DMS53 (cell line): ENCODE data around the gene KIFAP3.
"Not testable (repeated sequence)": the region's sequence is repeated elsewhere in the genome, so short reads cannot be mapped to it uniquely, and the experiment has no call there.

Experiments
- DNase-seq: peaks from one replicate; lab custom pipeline; 2025; lab: John Stamatoyannopoulos, UW

KIFAP3 gene

DNA sequence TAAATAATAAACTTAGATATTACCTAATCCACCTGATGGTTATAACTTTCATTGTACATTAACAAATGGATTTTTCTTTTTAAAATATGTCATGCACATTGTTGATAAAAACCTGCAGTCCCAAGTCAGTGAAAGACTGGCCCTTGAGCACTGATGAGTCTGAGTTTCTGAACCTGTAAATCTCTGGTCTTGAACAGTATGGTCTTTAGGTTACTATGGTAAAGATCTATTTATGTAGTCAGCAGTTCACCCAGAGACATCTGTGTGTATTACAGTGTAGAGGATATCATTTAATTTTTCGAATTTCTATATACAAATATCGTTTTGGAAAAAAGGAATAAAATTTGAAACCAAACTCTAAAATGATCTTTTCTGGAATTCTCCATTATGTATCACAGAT, 150.4 kb downstream of the KIFAP3 start:
- no peak for DNase-seq

DNA sequence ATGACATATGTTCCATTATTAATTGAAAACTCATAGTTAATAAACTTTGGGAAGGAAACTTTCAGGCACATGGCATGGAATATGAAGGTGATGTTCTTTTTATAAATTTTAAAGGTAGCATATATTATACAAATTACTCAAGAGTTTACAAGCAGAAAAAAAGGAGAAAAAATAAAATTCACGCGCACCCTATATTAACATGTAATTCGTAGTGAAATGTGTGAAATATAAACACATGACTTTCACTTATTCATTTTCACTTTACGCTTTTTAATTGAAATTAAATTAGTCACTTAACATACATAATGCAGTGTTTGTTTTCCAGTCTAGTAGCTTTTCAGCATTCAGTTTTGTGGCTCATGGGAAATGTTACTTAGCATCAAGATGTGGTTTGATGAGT, 153.4 kb downstream of the KIFAP3 start:
- no peak for DNase-seq

DNA sequence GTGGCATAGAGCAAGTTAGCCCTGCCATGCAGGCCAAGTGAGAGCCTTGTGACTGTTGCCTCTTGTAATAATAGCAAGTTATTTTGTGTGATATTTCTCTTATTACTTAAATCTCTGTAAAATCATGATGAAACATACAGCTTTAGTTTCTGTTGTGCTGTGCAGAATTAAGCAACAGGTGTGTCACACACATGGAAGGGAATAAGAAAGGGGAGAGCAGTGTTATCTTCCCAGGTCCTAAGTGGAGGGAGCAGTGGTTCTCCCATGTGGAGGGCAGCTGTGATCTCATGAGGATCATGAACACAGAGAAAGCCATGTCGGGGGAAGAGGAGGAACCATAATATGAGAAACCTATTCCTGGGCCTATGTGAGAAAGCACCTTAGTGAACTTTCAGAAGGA, 155.6 kb downstream of the KIFAP3 start:
- no peak for DNase-seq

DNA sequence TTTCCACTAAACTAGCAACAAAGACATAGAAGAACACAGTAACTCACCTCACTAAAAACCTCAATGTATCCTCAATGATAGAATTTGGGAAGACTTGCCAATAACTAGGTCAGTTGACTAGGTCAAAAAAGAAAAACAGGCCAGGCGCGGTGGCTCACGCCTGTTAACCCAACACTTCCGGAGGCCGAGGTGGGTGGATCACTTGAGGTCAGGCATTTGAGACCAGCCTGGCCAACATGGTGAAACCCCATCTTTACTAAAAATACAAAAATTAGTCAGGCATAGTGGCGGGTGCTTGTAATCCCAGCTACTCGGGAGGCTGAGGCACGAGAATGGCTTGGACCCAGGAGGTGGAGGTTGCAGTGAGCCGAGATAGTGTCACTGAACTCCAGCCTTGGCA, 156.3 kb downstream of the KIFAP3 start:
- not testable (repeated sequence) for DNase-seq

DNA sequence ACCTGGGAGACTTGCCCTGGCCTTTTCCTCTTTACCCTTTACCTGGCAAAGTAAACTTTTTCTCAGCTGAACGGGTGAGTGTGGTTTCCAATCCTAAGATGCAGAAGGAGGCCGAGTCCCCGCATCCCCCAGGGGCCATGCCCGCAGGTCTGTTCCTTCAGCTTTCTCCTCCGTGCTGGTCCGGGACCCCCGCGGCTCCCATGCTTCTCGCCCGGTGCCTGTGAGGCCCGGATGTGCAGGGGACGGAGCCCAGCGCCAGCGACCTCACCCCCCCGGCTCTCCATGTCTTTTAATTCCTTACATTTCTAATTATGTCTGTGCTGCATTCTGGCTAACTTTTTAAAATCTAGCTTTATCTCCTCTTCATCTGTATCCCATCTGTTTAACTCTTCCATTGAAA, 159.3 kb downstream of the KIFAP3 start:
- DNase-seq, result no peak

DNA sequence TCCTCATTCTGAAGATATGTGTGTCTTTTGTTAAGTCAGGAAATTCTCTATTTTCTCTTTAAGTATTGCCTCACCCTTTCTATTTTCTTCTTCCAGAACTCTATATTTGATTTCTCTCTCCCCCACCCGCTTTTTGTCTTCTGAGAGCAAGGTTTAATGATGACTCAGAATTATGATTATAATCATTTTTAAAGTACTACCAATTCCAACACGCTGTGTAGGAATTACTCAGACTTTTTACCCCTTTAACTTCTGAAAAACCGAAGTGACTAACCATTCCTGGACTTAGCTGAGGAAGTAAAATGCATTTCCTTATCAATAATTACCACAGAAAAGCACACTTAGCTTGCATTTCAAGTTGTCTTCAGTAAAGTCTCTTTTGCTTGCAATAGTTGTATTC, 160.0 kb downstream of the KIFAP3 start:
- DNase-seq, result no peak

DNA sequence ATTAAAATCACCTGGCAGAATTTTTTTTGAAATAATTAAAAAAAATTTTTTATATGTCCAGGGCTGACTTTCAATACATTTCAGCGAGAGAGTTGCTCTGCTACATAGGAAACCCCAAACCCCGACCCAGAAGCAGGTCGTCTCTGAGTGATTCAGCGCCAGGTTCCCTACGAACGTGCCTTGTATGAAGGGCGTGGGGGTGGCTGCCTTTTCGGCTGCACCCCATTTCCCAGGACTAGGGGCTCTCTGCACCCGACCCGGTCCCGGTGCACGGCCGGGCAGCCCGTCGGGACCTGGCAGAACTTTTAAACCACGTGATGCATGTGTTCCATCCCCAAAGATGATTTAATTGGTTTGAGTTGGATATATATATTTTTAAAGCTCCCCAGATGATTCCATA, 165.0 kb downstream of the KIFAP3 start:
- DNase-seq, result no peak

DNA sequence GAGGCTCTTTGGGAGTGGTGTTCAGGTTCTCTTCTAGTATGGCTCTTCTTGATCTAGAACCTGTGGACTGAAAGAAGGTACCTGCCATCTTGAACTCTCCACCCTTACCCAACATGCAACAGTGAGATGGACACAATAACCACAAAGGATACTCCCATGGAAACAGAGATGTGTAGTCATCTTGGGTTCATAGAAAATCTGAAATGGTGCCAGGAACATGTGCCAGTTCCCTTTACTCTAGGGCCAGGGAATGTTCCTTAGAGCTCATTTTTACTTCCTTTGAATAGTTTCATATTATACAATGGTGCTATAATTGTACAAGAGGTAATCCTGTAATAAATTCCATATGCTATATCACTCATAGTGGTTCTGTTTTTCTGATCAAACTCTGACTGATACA, 167.6 kb downstream of the KIFAP3 start:
- no peak for DNase-seq

DNA sequence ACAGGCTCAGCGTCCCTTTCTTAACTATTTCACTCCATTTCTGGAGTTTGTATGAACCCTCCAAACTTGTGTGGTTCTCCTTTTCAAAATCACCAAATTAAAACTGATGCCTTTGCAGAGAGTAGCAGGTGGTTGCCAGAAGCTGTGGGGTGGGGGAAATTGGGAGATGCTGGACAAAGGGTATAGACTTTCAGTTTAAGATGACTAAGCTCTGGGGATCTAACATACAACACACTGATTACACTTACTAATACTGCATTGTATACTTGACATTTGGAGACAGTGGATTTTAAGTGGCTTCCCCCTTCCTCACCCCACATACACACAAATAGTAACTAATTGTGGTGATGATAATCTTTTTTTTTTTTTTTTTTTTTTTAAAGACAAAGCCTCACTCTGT, 169.7 kb downstream of the KIFAP3 start:
- no peak for DNase-seq

DNA sequence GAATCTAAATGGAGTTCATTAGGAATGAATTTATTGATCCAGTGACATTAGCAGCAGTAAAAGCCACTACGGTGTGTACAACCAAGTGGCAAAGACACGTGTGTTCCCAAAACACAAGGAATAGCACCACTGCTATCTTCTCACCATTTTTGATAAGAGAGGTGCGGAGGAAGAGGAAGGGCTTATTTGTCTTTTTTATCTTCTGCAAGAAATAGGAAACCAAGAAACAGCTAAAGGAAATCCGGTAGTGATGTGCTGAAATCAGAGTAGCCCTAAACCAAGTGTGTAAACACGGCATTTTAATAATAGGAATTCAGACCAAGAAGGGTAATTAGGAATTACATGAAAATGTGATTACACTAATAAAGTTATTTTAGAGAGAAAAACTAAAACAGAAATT, 171.7 kb downstream of the KIFAP3 start:
- no peak for DNase-seq

DNA sequence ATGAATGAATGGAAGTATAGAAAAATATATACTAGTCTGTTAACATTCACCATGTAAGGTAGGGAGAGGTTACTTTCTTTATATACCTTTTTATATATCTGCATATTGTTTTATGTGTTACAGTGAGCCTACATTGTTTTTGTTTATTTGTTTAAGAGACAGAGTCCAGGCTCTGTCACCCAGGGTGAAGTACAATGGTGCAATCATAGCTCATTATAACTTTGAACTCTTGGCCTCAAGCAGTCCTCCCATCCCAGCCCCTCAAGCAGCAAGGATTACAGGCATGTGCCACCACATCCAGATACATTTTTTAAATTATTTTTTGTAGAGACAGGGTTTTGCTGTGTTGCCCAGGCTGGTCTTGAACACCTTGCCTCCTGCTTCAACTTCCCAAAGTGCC, 173.4 kb downstream of the KIFAP3 start:
- DNase-seq, result no peak

DNA sequence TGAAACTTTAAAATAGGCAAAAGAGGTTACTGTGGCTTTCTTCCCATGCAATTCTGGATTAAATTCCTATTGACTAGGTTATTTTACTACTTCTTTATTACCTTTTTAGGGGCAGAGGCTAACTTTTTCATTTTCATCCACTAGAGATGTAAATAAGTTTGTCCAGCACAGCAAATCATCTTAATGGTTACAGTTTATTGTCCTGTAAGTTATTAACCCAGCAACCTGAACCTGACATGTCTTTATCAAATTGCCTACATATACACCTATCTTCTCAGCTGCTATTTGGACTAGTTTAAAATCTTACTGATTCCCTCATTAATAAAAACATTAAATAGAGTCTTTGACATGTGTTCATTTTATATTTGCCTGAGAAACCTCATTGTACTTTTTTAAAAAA, 173.9 kb downstream of the KIFAP3 start:
- no peak for DNase-seq

DNA sequence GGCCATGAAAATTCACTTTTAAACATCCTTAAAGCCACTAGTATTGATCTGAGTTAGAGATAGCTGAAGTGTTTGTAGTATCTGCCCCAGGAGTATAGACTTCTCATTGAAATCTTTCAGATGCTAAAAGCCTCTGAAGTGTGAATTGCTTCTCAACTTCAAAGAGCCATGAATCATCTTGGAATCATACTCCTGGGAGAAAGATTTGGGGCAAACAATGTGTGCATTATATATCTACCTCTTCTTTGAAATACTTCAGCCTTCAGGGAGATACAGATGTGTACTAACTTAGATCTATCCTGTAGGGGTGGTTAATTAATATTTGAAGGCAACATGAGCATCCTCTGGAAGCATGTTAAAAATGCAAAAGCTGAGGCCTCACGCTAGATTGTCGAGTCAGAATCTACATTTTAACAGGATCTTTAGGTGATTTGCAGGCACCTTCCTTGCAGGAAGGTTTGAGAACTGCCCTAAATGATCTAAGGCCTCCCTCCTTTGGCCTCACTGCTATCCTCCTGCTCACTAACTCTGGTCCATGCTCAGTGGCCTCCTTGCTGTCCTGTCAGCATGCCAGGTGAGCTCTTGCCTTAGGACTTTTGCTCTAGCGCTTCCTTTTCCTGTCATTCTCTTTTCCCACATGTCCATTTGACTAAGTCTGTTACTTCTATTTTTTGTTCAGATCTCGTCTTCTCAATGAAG, 174.8 kb downstream of the KIFAP3 start:
- no peak for DNase-seq

DNA sequence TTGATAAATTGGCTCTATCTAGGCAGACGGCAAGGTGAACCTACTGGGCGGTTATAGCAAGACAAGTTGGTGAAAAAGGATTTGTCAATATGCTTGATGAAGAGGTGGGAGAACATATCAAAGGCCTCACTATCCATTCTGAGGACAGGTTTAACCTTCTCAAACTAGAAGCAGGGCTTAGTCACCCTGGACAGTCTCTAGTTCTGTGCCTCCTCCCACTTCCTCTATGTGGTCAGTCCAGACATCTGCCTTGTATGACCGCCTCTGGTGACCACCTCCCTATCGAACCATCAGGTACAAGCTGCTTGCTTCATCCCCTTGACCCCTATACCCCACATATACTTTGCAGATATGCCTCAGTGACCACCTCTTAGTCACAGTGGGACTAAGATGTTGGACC, 178.5 kb downstream of the KIFAP3 start:
- no peak for DNase-seq

DNA sequence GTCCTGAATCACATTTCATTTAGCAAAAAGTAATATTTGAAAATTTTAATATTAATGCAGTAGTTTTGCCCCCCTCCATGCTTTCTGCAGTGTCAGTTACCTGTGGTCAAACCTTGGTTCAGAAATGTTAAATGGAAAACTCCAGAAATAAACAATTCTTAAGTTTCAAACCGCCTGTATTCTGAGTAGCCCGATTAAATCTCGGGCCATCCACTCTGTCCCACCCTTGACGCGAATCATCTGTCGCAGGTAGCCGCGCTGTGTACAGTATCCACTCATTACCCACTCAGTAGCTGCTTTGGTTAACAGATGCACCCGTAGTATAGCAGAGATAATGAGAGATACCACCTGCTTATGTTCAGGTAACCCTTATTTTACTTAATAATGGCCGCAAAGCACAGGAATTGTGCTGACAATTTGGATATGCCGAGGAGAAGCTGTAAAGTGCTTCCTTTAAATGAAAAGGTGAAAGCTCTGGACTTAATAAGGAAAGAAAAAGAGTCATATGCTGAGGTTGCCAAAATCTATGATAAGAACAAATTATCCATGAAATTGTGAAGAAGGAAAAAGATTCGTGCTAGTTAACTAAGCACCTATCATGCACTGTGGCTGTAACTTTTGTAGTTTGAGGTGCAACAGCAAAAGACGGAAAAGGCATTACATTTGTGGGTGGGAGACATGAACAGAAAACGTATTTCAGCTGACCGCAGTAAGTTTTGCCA, 179.9 kb downstream of the KIFAP3 start:
- DNase-seq, result peak; percentile 57

DNA sequence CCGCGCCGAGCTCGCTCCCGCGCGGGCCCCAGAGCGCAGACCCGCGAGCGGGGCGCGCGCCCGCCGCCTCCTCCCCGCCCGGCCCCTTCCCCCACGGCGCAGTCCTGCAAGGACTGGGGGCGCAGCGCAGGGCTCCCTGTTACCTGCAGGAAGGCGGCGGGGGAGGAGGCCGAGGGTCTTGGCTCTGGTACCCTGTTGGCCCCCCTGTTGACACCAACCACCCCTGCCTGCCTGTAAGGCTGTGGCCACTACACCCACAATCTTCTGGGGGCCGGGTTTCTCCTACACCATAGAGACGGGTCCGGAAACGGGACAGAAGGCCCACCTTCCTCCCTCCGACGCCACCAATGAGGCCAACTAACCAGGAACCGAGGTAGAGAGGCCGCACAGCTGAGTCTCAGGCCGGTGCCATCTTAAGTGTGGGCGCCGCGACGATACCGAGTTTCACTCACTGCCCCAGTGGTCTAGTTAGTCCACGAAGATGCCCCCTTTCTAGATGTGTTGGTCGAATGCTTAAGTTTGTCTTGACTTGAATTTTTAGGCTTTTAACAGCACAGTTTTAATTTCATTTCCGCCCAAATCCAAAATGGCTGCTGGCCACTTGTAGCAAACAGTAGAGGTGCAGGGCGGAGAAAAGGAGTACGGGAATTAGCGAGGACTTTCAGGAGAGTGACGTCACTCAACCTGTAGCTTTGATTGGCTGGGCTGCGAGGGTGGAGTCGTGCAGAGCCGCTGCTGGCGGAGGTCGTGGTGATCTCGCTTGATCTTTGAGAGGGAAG, 180.7 kb downstream of the KIFAP3 start, which contains the start of gene SCYL3:
SCYL3 (minus strand) TSS at position 252 of the 779 bp plus-strand sequence. CDS start 5,056 bp downstream, outside the sequence.
- peak; percentile 98 for DNase-seq

DNA sequence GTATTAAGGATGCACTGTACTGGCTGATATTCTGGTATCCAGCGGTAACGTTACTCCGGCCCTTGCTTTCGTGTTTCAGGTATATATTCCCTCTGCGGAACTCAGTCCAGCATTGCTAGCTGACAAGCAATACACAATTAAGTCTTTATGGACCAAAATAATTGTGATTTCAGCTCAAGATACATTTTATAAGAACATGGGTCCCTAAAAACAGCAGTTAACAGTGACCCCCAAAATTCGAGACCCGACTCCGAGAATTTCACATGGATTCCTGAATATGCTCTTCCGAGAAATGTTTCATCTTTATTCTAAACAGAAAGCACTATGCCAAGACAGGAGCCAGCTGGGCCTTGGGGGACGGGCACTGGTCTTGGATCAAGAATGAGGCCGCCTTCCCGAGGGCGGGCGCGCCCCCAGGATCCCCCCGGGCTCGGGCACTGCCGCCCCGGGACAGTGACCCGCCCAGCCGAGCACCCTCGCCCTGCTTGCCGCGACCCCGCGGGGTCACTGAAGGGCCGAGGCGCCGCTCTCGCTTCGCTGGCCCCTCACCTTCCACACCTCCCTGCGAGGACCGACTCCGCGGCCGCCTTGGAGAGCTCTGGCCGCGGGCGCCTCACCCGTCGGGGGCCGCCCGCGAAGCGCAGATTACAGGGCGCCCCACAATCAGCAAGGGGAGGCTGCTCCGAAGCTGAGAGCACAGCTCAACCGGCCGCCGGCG, 181.4 kb downstream of the KIFAP3 start:
- peak; percentile 67 for DNase-seq

DNA sequence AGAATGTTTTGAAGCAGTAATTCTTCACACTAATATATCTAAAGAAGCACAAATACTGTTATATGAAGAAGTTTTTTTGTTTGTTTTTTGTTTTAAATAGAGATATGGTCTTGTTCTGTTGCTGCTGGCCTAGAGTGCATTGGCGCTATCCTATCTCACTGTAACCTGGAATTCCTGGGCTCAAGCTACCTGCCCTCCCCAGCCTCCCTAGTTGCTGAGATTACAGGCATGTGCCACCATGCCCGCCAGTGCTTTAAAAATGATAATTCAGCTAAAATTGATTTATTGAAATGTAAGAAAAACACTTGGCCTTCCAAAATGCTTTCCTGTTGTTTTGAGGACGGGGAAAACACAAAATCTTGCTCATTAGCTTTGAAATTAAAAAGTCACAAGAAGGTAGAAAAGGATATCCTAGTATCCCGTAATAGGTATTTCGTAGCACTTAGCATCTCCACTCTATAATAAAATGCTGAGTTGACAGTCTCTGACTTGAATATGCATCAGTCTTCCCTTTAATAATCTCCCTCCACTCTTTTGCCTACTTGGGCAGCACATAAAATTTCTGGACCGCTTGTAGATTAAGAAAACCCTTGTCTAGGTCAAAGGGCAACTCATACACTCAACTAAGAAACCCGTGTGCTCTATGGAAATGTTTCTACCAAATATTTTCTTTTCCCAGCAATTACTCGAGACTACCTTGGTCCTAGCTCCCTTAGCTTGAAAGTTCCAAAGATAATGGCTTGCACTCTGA, 182.1 kb downstream of the KIFAP3 start:
- DNase-seq, result peak; percentile 38

DNA sequence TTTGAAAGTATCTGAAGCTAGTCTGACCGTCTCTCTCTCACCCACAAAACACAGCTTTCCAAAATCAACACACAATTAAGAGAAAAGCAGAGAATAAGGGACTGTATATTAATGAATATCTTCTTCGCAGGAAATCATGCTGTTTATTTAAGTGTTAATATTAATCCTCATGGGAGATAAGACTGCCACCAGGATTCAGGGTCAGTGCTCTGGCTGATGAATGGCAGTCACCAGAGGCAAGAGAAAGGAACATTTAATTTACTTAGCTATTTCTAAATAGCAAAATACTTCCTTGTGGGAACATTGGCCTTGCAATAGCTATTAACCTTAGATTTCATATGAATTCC, 183.0 kb downstream of the KIFAP3 start:
- DNase-seq, result no peak

DNA sequence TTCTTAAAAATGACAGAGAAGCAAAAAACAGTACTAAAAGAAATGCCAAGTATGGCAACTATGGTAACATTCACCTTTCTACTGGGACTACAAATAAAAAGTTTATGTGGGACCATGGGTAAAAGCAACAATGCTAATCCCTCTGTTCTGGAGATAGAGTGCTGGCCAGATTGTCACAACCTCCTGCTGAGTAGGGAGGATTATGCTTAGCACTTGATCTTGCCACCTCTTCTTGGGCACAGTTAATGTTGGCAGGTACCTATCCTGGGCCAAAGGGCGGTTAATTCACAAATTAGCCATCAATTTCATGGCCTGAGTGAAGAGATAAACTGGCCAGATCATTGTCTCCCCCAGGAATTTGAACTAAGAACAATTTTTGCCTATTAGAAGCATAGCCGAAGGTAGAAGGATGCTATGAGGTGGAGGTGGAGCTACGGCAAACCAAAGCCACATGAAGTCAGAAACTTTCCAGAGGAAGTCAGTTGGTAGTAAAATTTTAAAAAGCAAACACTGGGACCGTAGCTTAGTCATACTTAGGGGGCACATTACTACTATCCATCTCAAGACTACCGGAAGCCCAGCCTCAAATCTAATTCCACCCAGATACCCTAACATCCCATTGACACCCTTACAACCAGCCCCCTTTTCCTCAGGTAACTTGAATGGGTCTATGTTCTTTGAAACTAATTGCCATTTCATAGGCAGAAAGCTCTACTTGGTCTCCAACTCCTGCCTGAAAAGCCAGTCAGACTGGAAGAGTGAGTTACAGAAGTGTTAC, 183.5 kb downstream of the KIFAP3 start:
- peak; percentile 85 for DNase-seq

DNA sequence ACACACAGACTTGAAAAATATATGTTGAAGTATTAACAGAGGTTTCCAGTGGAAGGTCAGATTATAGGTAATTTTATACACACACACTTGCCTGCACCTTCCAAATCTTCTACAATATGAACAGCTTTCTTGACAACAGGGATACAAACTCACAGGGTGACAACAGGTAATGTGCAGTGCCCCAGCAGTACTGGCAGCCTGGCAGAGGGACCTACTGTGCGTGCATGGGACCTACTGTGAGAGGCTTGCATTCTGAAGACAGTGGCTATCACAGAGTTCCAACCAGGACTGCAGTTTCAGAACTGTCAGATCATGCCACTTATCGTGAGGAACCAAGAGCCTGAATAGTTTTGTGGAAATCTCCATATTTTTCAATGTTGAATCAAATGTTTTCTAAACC, 184.6 kb downstream of the KIFAP3 start:
- no peak for DNase-seq
